AG04449 (cell line): Measurements from ENCODE around the gene ITGA8.

Source experiments
- CTCF ChIA-PET: fragments of 350-600 bp; formaldehyde crosslinking; extraction: SDS; loops from one replicate; lab custom pipeline; 2021; ENCODE audit warnings: antibody characterized with exemption; lab: Yijun Ruan, JAX
- POLR2A ChIA-PET: fragments of 400-600, 350-600 bp; formaldehyde crosslinking; extraction: SDS; loops from one replicate; lab custom pipeline; 2020; ENCODE audit warnings: antibody characterized with exemption, inconsistent platforms; lab: Yijun Ruan, JAX
- DNase-seq: peaks from one replicate; pipeline ENCODE4 v3.0.0-alpha.2; 2010; ENCODE audit warnings: low read depth, low spot score
- H3K4me3 ChIP-seq: 2 replicates; pipeline ENCODE4 v1.5.1; 2011; ENCODE audit warnings: low read depth, mild to moderate bottlenecking, control low read depth, low read length
- CTCF ChIP-seq: IDR thresholded peaks from one replicate; pipeline ENCODE4 v1.5.1; 2011; ENCODE audit warnings: mild to moderate bottlenecking, moderate library complexity, low read length, control low read depth, inconsistent platforms; ENCODE audit not compliant: insufficient read depth; ENCODE audit errors: missing control alignments

Gene ITGA8

GRCh38 chr10:15719049-15719898, 448 bp downstream of the ITGA8 start:
- ChIA-PET CTCF (interaction anchor here (0.6 to 24.4 kb wide), 40 partner anchors 10 to 324 kb away, joined by 3 to 569 read pairs (median 4); no protein-coding TSS in a partner anchor), POLR2A (interaction anchor here (0.7 kb wide), 1 partner anchor 258 kb away, joined by 3 read pairs; no protein-coding TSS in a partner anchor)
- no peak for DNase-seq
- no peak for TF ChIP-seq CTCF
- peak overlapping the region; percentile 55 for H3K4me3 ChIP-seq

- ChIA-PET CTCF (interaction anchor here (0.7 to 24.4 kb wide), 28 partner anchors 10 to 299 kb away, joined by 3 to 569 read pairs (median 5); no protein-coding TSS in a partner anchor), POLR2A (interaction anchor here (0.7 kb wide), 1 partner anchor 258 kb away, joined by 3 read pairs; no protein-coding TSS in a partner anchor)
- no peak for TF ChIP-seq CTCF
- DNase-seq = no peak
- peak overlapping the region; percentile 55 for H3K4me3 ChIP-seq
Measured at GRCh38 chr10:15718694-15719048, 1.1 kb downstream of the ITGA8 start.

GRCh38 chr10:15715619-15716227, 4.0 kb downstream of the ITGA8 start:
- CTCF ChIA-PET = interaction anchor here (0.9 to 24.4 kb wide), 18 partner anchors 9 to 1060 kb away, joined by 3 to 569 read pairs (median 4); no protein-coding TSS in a partner anchor

GRCh38 chr10:15714847-15715246, 4.9 kb downstream of the ITGA8 start:
- no peak overlapping the region for H3K4me3 ChIP-seq
- POLR2A ChIA-PET = no interaction called here
- TF ChIP-seq CTCF = no peak
- CTCF ChIA-PET = interaction anchor here (1.1 to 24.4 kb wide), 14 partner anchors 10 to 1061 kb away, joined by 3 to 569 read pairs (median 4); no protein-coding TSS in a partner anchor
- DNase-seq = no peak

More at GRCh38 chr10:15715619-15716227, 4.0 kb downstream of the ITGA8 start:
- H3K4me3 ChIP-seq = no peak overlapping the region
- POLR2A ChIA-PET = no interaction called here
- DNase-seq = no peak
- peak; percentile 57 for TF ChIP-seq CTCF

- peak; percentile 14 for DNase-seq
- ChIA-PET POLR2A (interaction anchor here (1.0 kb wide), 1 partner anchor 252 kb away, joined by 3 read pairs; no protein-coding TSS in a partner anchor), CTCF (interaction anchor here (0.6 to 24.4 kb wide), 8 partner anchors 9 to 284 kb away, joined by 3 to 569 read pairs (median 22); no protein-coding TSS in a partner anchor)
- no peak for TF ChIP-seq CTCF
- H3K4me3 ChIP-seq = no peak overlapping the region
Measured at GRCh38 chr10:15712883-15713282, 6.8 kb downstream of the ITGA8 start.
